H9 (cell line): ENCODE results near the gene NEK8. TPM values are rescaled to one million over a fixed set of nuclear protein-coding genes. Genes with fewer than 3 reads are reported as not detected.

ENCODE experiments used
- DNase-seq: peaks from one replicate; pipeline ENCODE4 v3.0.0-alpha.2; 2017
- H2AFZ ChIP-seq: one replicate; pipeline ENCODE4 v1.6.1; 2013; ENCODE audit warnings: mild to moderate bottlenecking, low read length, control low read depth, moderate library complexity
- H2AK5ac ChIP-seq: 2 replicates; pipeline ENCODE4 v1.6.1; 2013; ENCODE audit warnings: low read length, control low read depth, mixed read lengths; ENCODE audit not compliant: insufficient read length
- H2BK120ac ChIP-seq: one replicate; pipeline ENCODE4 v1.6.1; 2013; ENCODE audit warnings: low read depth, mild to moderate bottlenecking, low read length, control low read depth, inconsistent platforms; ENCODE audit not compliant: poor library complexity, severe bottlenecking
- H2BK12ac ChIP-seq: 2 replicates; pipeline ENCODE4 v1.6.1; 2013; ENCODE audit warnings: low read length, control low read depth, mixed read lengths, low read depth; ENCODE audit not compliant: insufficient read length
- H2BK15ac ChIP-seq: 2 replicates; pipeline ENCODE4 v1.6.1; 2013; ENCODE audit warnings: low read depth, low read length, control low read depth
- H2BK20ac ChIP-seq: one replicate; pipeline ENCODE4 v1.6.1; 2013; ENCODE audit warnings: low read depth, mild to moderate bottlenecking, low read length, control low read depth, inconsistent platforms; ENCODE audit not compliant: poor library complexity, severe bottlenecking
- H2BK5ac ChIP-seq: 2 replicates; pipeline ENCODE4 v1.6.1; 2013; ENCODE audit warnings: low read length, control low read depth, mixed read lengths; ENCODE audit not compliant: insufficient read length
- H3K14ac ChIP-seq: 2 replicates; pipeline ENCODE4 v1.6.1; 2013; ENCODE audit warnings: low read length, control low read depth; ENCODE audit not compliant: insufficient read depth
- H3K18ac ChIP-seq: 2 replicates; pipeline ENCODE4 v1.6.1; 2013; ENCODE audit warnings: low read depth, mild to moderate bottlenecking, mixed read lengths, low read length, control low read depth; ENCODE audit not compliant: insufficient read length
- H3K23ac ChIP-seq: 2 replicates; pipeline ENCODE4 v1.6.1; 2013; ENCODE audit warnings: low read length, control low read depth, mixed read lengths, low read depth; ENCODE audit not compliant: insufficient read length
- H3K23me2 ChIP-seq: 2 replicates; pipeline ENCODE4 v1.6.1; 2013; ENCODE audit warnings: low read depth, mild to moderate bottlenecking, mixed read lengths, low read length, control low read depth; ENCODE audit not compliant: insufficient read length, poor library complexity, severe bottlenecking
- H3K27ac ChIP-seq: 2 replicates; pipeline ENCODE4 v1.5.1; 2013; ENCODE audit warnings: low read length, control low read depth, mixed read lengths, low read depth; ENCODE audit not compliant: insufficient read length
- H3K27me3 ChIP-seq: 2 replicates; pipeline ENCODE4 v1.6.1; 2013; ENCODE audit warnings: low read length, control low read depth, inconsistent platforms; ENCODE audit not compliant: insufficient read depth
- H3K4ac ChIP-seq: 2 replicates; pipeline ENCODE4 v1.6.1; 2013; ENCODE audit warnings: low read depth, mild to moderate bottlenecking, control low read depth, inconsistent platforms, low read length, moderate library complexity
- H3K4me1 ChIP-seq: 2 replicates; pipeline ENCODE4 v1.6.1; 2013; ENCODE audit warnings: low read length, control low read depth, inconsistent platforms; ENCODE audit not compliant: insufficient read depth
- H3K4me2 ChIP-seq: 2 replicates; pipeline ENCODE4 v1.6.1; 2013; ENCODE audit warnings: low read length, control low read depth, mixed read lengths; ENCODE audit not compliant: insufficient read length, insufficient read depth
- H3K56ac ChIP-seq: 2 replicates; pipeline ENCODE4 v1.6.1; 2013; ENCODE audit warnings: low read depth, mild to moderate bottlenecking, mixed read lengths, low read length, control low read depth; ENCODE audit not compliant: insufficient read length
- H3K79me1 ChIP-seq: 2 replicates; pipeline ENCODE4 v1.6.1; 2013; ENCODE audit warnings: low read depth, mild to moderate bottlenecking, moderate library complexity, low read length, control low read depth, inconsistent platforms; ENCODE audit not compliant: insufficient read depth, poor library complexity, severe bottlenecking
- H3K79me2 ChIP-seq: 2 replicates; pipeline ENCODE4 v1.6.1; 2013; ENCODE audit warnings: low read length, control low read depth, inconsistent platforms; ENCODE audit not compliant: insufficient read depth
- H3K9ac ChIP-seq: 2 replicates; pipeline ENCODE4 v1.6.1; 2013; ENCODE audit warnings: low read length, control low read depth, mixed read lengths; ENCODE audit not compliant: insufficient read length; ENCODE audit errors: extremely low read depth
- H3K9me3 ChIP-seq: one replicate; pipeline ENCODE4 v1.6.1; 2013; ENCODE audit warnings: low read depth, low read length, inconsistent platforms; ENCODE audit not compliant: control insufficient read depth
- H3T11ph ChIP-seq: one replicate; pipeline ENCODE4 v1.6.1; 2013; ENCODE audit warnings: mild to moderate bottlenecking, low read length, control low read depth, inconsistent platforms
- H4K20me1 ChIP-seq: one replicate; pipeline ENCODE4 v1.6.1; 2013; ENCODE audit not compliant: control insufficient read depth, insufficient read length, insufficient read depth
- H4K5ac ChIP-seq: 2 replicates; pipeline ENCODE4 v1.6.1; 2013; ENCODE audit warnings: low read depth, mild to moderate bottlenecking, mixed read lengths, low read length, control low read depth; ENCODE audit not compliant: insufficient read length
- H4K8ac ChIP-seq: replicated peaks from 2 replicates; pipeline ENCODE4 v1.6.1; 2013; ENCODE audit warnings: low read length, control low read depth, mixed read lengths, low read depth; ENCODE audit not compliant: insufficient read length
- H4K91ac ChIP-seq: 2 replicates; pipeline ENCODE4 v1.6.1; 2013; ENCODE audit warnings: low read depth, mild to moderate bottlenecking, moderate library complexity, mixed read lengths, low read length, control low read depth; ENCODE audit not compliant: insufficient read length
- H3K27ac Mint-ChIP-seq, 3 experiments: 2 replicates in 2 of 3; 3 replicates in 1 of 3; pipeline ENCODE4 v1.8.0; 2020 to 2021; ENCODE audit warnings: mixed read lengths in 3 of 3, mild to moderate bottlenecking in 1 of 3, moderate library complexity in 1 of 3
- H3K27me3 Mint-ChIP-seq: 2 replicates; pipeline ENCODE4 v1.8.0; 2021; ENCODE audit warnings: low read depth, mild to moderate bottlenecking, moderate library complexity, mixed read lengths
- H3K36me3 Mint-ChIP-seq, 3 experiments: 2 replicates in 2 of 3; 3 replicates in 1 of 3; pipeline ENCODE4 v1.8.0; 2020 to 2021; ENCODE audit warnings: low read depth in 3 of 3, mixed read lengths in 3 of 3; ENCODE audit not compliant: insufficient read depth in 1 of 3
- H3K4me1 Mint-ChIP-seq, 2 experiments: 2 replicates each; pipeline ENCODE4 v1.8.0; 2020; ENCODE audit warnings: mixed read lengths in 2 of 2
- H3K4me3 Mint-ChIP-seq, 2 experiments: 2 replicates in 1 of 2; 3 replicates in 1 of 2; pipeline ENCODE4 v1.8.0; 2020 to 2021; ENCODE audit warnings: mild to moderate bottlenecking in 2 of 2, mixed read lengths in 2 of 2, moderate library complexity in 1 of 2
- H3K9me3 Mint-ChIP-seq, 2 experiments: 2 replicates in 1 of 2; 3 replicates in 1 of 2; pipeline ENCODE4 v1.8.0; 2020; ENCODE audit warnings: mild to moderate bottlenecking in 2 of 2, mixed read lengths in 2 of 2, moderate library complexity in 1 of 2
- WGBS: extraction: QIAGEN DNeasy Blood & Tissue Kit; methylation state at CpG from one replicate; pipeline ENCODE4 v1.1.7; 2013; ENCODE audit warnings: missing lambda C conversion rate, low lambda C conversion rate, mixed read lengths; ENCODE audit not compliant: insufficient read length; ENCODE audit errors: extremely low coverage; 5-methylcytosine and 5-hydroxymethylcytosine counted together
- total RNA-seq: library from RNA; stranded (reverse); gene quantifications from 2 replicates; pipeline ENCODE4 v1.2.1, GENCODE V29; 2021
- TF ChIP-seq, protein P1 (sequence below): fragments of 200-600 bp; sonication (generic); conservative IDR thresholded peaks from 3 replicates; pipeline ENCODE4 v1.8.0; 2021; ENCODE audit warnings: antibody characterized with exemption, mild to moderate bottlenecking

Gene NEK8
- total RNA-seq, 1 experiment from 2014 or later: 18.8 TPM

- H4K20me1 ChIP-seq: no peaks in the 10 kb centered on the region
- TF ChIP-seq, protein P1, sequence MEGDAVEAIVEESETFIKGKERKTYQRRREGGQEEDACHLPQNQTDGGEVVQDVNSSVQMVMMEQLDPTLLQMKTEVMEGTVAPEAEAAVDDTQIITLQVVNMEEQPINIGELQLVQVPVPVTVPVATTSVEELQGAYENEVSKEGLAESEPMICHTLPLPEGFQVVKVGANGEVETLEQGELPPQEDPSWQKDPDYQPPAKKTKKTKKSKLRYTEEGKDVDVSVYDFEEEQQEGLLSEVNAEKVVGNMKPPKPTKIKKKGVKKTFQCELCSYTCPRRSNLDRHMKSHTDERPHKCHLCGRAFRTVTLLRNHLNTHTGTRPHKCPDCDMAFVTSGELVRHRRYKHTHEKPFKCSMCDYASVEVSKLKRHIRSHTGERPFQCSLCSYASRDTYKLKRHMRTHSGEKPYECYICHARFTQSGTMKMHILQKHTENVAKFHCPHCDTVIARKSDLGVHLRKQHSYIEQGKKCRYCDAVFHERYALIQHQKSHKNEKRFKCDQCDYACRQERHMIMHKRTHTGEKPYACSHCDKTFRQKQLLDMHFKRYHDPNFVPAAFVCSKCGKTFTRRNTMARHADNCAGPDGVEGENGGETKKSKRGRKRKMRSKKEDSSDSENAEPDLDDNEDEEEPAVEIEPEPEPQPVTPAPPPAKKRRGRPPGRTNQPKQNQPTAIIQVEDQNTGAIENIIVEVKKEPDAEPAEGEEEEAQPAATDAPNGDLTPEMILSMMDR: no peak; the same call in 2 of the 3 replicates
- no peak overlapping the region for H3K9ac ChIP-seq
- H3T11ph ChIP-seq: no peak overlapping the region
- WGBS: no CpG with 5 or more reads among the region's 3 CpGs
- H2BK20ac ChIP-seq: no peak overlapping the region
- H3K27me3 Mint-ChIP-seq: no peaks in the 10 kb centered on the region
- no peaks in the 10 kb centered on the region for H3K9me3 Mint-ChIP-seq
- DNase-seq: peak; percentile 30
- H3K9me3 ChIP-seq: no peaks in the 10 kb centered on the region
- peaks cover 4% of the 10 kb centered on the region for H3K79me1 ChIP-seq
- H3K4me2 ChIP-seq: no peak overlapping the region
- H2BK5ac ChIP-seq: no peak overlapping the region
- peaks cover 3% of the 10 kb centered on the region; the same call in 1 of the 2 replicates for H3K4me1 ChIP-seq
- H4K91ac ChIP-seq: no peak overlapping the region
- no peaks in the 10 kb centered on the region for H3K27me3 ChIP-seq
- H2BK15ac ChIP-seq: no peak overlapping the region
- no peak overlapping the region for H3K4ac ChIP-seq
- H3K36me3 Mint-ChIP-seq: peaks cover 23 to 38% (median 25%) of the 10 kb centered on the region in 3 experiments; a peak in 6 of 7 replicates
- H3K18ac ChIP-seq: no peak overlapping the region
- H3K4me1 Mint-ChIP-seq: peaks cover 27 to 38% of the 10 kb centered on the region in 2 experiments
- H3K27ac ChIP-seq: no peak overlapping the region
- no peak overlapping the region for H4K5ac ChIP-seq
- no peak overlapping the region for H3K14ac ChIP-seq
- H3K23ac ChIP-seq: no peak overlapping the region
- no peak overlapping the region for H3K56ac ChIP-seq
- H3K79me2 ChIP-seq: peaks cover 10% of the 10 kb centered on the region; the same call in 1 of the 2 replicates
- H2BK120ac ChIP-seq: no peak overlapping the region
- H4K8ac ChIP-seq: no peak overlapping the region
- H3K23me2 ChIP-seq: peaks cover 35% of the 10 kb centered on the region
- no peak overlapping the region; a peak in 1 of 7 replicates for H3K27ac Mint-ChIP-seq
- no peak overlapping the region for H2AFZ ChIP-seq
- H2AK5ac ChIP-seq: no peak overlapping the region
- H3K4me3 Mint-ChIP-seq: peak overlapping the region in 1 of 2 experiments; percentile 26; a peak in 3 of 5 replicates
- H2BK12ac ChIP-seq: no peak overlapping the region
Measured at GRCh38 chr17:28714281-28714680, 14.3 kb upstream of the NEK8 start.
